ENCODE data around the gene KRT79.
"Not testable (repeated sequence)": the region's sequence is repeated elsewhere in the genome, so short reads cannot be mapped to it uniquely, and the experiment has no call there.

KRT79 gene

DNA sequence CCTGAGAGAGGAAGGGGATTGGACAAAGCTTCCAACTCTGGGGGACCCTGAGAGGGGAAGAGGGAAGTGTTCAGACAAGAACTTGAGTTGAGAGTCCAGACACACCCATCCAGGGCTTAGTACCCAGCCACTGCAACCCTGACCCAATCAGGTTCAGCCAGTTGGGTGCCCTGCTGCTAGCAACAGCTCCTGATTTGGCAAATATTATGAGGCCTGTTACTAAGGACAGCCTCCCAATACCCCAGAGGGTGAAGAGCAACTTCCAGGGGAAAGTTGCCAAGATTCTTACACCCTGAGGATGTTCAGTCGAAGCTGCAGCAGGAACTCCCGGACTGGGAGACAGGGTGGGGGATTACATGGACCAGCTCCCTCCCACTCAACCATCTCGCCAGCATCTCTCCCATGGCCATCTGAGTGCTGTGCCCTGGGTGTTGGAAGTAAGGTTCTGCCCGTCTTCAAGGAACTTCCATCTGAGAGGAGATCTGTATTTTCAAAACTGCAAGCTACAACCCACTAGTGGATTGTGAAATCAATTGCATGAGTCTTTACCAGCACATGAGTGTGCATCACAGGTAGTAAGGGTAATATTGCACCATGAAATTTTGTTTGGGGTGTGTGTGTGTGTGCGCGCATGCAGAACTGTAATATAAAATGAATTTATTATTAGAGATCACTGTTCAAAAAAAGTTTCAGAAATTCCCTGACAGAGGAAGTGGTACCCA is 26.2 kb upstream of the KRT79 start:
- no peak for DNase-seq

- no peak for DNase-seq
Measured at GRCh38 chr12:52857500-52857899, 23.4 kb upstream of the KRT79 start.

DNA sequence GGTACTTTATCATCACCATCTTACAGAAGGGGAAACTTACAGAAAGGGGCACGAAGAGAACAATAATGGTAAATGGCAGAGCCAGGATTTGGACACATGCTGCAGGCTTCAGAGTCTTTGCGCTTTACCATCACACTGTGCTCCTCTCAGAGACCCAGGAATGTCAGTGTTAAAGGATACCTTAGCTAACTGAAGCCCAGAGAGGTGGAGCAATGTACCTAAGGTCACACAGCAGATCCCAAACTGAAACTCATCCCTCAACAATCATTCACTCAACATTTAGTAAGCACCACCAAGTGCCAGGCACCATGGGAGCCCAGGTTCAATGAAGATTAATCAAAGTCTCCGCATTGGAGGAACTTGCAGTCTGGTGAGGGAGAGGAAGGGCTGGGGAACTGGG is 22.7 kb upstream of the KRT79 start:
- no peak for DNase-seq

GRCh38 chr12:52856077-52856476 is 22.0 kb upstream of the KRT79 start:
- DNase-seq = not testable (repeated sequence)

DNA sequence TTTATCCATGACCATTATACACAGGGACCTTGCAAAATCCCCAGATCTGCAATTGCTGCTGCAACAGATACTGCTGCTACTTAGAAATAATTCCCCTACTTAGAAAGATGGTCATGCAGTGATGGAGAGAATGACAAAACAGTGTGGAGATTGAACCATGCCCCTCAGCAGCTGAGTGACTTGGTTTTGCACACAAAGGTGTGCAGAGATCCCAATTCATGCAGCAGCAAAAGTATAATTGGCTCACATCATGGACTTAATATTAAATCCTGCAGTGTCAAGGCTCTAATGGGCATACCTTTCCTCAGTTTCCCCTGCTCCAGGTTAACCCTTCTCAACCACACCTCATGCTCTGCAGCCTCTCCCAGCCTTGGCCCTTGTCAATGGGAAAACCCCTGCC is 17.7 kb upstream of the KRT79 start:
- no peak for DNase-seq

DNA sequence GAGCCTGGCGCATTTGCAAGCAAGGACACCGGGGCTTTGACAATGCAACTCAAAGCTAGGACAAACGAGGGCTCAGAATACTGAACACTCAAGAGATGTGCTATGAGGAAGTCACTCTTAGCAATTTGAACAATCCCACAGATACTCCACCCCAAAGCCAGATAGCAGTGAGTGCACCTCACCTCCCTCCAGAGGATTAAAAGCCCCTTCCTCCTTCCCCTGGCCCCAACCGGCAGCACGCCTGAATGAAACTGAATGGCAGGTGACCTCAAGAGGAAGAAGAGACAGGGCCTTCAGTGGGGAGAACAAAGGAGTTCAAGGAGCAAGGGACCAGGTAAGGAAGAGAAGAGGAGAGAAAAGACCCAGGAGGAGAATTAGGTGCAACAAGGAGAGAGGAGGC is 16.6 kb upstream of the KRT79 start:
- DNase-seq = no peak

DNA sequence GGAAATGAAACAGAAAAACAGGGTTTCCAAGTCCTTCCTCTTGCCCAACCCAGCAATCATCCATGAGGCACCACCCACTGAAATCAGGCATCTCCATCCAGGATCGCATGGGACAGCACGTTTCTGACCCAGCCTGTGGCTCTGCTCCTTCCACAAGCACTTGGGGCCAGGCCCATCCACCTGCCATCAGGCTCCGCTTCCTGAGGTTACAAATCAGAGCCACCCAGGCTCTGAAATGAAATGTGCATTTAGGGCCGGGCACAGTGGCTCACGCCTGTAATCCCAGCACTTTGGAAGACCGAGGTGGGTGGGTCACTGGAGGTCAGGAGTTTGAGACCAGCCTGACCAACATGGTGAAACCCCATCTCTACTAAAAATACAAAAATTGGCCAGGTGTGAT is 15.4 kb upstream of the KRT79 start:
- no peak for DNase-seq

DNA sequence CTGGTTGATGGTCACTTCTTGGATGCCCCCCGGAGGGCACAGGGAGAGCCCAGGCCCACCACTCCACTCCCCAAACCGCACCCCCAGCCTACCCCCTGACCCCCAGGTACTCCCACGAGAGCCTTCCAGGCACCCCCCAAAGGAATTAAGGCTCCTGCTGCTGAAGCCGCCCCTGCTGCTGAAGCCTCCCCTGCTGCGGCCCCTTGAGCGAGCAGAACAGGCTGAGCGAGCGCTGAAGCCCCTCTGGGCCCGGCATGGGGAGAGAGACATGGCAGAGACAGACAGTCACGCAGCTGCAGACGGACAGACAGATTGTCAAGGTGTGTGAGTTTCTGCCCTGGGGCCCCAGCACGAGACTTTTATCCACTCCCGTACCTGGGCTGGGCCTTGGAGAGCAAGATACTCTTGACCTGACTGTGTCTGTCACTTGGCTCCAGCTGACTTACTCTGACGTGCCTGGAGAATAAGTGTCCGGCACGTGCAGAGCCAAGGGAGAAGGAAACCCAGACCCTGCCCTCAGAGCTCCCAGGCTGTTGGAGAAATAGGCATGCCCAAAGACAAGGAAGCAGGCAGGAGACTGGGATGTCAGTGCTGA is 14.6 kb upstream of the KRT79 start, which contains the start of gene KRT78:
Gene KRT78 (minus strand): TSS at position 334 of the 595 bp plus-strand sequence. CDS start 64 bp downstream, at position 270.
- DNase-seq = no peak

DNA sequence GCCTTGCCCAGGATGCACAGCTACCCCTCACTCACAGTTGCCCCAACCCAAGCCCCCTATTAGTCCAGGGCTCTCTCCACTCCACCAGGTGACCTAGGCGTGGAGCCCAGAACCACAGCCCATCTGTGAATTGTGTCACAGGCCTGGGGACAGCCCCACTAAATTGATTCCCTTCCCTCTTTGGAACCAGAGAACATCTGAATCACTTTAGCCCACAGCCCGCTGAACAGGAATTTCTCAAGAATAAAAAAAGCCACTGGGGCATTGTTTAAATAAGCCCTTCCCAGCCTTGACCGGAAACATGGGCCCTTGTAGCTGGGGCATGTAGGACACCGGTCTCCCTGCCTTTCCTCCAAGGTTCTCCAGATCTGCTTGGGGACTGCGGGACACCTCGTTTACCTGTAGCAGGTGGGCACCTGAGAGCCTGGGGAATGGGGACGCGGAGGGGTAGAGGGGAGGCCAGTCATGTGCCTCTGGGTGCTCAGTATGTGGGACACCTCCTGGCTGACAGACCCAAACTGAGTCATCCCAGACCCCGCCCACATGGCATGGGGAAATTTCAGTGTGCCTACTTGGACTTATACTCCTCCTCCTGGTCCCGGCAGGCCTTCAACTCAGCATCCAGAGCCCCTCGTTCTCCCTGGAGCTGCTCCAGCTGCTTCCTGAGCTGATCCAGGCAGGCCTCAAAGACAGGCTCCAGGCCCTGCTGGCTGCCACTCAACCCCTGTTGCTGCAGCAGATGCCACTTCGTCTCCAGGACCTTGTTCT is 13.4 kb upstream of the KRT79 start:
- DNase-seq = no peak

DNA sequence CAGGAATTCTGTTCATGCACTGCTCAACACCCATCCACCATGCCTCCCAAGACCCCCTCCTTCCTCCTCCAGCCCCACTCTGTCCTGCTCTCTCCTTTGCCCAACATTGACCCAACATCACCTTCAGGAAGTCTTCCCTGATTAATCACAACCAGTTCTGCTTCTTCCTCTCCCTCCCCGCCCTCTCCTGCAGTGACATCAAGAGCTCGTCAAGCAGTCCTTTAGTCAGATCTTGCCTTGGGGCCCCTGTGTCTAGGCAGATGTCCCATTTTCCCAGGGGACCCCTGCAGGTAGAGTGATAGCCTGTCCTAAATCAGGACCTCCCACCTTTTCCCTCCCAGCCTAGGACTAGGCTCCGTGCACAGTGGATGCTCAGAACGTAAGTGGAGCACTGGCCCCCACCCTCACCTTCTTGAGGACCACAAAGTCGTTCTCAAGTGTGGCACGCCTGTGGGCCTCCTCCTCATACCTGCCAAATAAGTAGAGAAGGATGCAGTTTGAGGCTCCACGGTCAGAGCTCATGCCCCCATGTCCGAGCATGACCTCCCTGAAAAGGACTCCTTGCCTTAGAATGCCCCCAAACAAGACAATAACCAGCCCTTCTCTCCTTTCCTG is 12.4 kb upstream of the KRT79 start:
- DNase-seq = no peak

DNA sequence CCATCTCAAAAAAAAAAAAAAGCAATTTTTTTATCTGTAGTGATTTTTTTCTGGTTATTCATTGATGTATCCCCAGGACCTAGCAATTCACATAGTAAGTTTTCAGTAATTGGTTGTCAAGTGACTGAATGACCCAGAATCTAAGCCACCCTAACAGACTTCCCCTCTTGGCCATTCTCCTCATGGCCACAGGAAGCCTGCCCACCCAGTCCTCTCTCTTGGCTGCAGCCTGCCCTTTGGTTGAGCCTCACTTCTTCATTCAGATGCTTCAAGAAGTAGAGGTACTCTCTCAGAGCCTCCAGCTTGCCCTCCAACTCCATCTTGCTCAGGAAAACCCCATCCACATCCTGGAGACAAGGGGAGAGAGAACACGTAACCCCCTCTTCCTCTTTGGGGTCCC is 11.8 kb upstream of the KRT79 start:
- DNase-seq = no peak

DNA sequence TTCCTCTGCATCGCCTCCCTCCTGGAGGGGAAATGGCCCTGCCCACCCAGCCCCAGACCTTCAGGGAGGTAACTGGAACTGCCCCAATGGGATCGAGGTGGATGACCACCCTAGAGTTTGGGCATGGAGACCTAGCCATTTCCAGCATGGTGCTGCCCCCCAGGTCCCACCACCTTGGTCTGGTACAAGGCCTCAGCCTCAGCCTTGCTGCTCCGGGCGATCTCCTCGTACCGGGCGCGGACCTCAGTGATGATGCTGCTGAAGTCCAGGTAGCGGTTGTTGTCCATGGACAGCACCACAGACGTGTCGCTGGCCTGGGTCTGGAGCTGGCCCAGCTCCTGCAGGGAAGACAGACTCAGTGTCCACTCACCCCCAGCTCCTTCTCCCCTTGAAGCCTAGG is 10.3 kb upstream of the KRT79 start:
- no peak for DNase-seq

DNA sequence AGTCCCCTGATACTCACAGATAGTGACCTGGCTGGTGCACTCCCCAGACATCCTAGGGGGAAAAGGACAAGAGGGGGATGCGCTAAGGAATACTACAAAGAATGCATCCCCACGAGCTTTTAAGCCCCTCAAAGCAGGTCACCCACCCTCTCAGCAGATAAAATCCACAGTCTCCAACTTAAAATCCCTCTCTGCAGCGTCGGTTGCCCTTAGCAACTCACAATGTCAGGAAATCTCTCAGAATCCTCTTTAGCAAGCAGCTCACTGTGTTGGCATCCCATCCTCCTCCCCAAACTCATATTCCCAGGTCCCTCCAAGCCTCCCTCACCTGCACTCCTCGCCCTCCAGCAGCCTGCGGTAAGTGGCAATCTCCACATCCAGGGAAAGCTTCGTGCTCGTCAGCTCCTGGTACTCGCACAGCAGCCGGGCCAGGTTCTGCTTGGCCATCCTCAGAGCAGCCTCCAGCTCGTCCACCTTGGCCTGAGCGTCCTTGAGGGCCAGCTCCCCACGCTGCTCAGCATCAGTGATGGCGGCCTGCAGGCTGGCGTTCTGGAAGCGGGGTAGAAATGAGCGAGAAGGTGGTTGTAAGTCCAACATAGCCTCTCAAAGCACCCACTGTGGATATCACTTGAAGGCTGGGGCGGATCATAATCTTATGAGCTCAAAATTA is 5.5 kb upstream of the KRT79 start:
- DNase-seq = no peak

- DNase-seq = no peak
Measured at GRCh38 chr12:52838609-52839435, 4.7 kb upstream of the KRT79 start.

GRCh38 chr12:52837781-52838608 is 3.9 kb upstream of the KRT79 start:
- no peak for DNase-seq

GRCh38 chr12:52837413-52837741 is 3.3 kb upstream of the KRT79 start:
- no peak for DNase-seq

DNA sequence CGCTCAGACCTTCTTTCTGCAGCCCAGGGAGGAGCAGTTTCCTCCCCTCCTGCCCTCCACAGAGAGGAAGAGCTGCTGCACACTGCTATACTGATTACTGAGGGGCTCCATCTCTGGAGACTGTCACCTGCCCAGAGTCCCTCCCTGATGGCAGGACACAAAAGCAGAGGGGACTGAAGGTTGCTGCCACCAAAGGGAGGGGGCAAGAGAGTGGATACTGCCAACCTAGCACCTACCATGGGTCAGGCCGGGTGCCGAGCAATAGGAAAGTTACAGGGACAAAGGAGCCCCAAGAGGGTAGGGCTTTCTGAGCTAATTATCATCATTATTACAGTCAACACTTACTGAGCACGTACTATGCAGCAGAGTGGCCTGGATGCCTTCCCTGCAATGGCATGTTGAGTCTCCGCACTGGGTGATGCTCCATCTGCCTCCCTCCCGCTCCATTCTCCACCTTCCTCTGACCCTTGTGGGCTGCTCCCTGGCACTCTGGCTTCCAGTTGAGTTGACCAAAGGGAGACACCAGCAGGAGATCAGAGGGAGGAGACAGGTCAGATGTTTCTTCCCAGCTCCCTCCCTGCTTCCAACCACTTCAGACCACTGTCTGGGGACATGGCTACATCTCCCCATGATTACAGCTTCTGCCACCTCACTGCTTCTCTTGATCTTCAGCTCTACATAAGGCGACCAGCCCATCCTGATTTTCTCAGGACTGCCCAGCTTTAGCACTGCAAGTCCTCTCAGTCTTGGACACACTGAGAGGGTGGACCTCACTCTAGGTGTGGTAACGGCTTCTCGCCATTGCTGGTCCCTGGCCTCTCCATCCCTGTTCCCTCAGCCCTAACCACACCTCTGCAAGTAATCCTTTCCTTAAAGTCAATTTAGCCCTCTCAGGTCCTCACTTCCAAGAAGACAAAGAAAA is 2.6 kb upstream of the KRT79 start:
- DNase-seq = no peak

GRCh38 chr12:52836042-52836466 is 1.9 kb upstream of the KRT79 start:
- peak; percentile 44 for DNase-seq

DNA sequence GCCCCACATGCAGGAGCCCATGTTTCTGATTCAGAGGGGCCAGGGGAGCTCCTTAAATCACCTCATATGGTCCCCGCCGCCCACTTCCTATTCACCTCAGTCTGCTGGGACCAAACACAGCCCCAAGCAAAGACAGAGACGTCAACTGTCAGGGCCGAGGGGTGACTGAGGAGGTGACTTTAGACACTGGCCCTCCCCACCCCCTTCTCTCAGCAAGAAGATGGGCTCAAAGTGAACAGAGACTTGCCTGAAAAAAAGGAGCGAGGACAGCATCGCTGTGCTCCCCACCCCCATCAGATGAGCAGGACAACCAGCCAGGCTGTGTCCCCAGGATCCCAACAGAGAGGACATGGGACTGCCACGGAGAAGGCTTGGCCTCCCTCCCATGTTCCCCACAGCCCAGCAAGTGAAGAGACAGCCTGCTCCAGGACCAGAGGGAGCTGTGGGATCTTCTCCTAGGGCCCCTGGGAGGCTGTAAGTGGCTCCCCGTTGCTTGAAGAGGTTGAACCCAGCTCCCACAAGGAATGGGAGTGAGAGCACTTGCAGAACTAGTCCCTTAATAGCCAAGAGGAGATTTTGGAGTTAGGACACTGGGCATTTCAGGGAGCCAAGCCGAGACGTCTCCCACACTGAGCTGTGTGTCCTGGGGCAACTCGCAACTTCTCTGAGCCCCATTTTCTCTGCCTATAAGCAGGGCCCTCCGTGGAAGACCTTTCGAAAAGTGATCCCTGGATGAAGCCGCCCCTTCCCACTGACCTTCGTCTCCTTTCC is 1.3 kb upstream of the KRT79 start:
- DNase-seq = no peak

- DNase-seq = no peak
Measured at GRCh38 chr12:52834727-52835001, 553 bp upstream of the KRT79 start.

Data from OCI-M1 (cell line).